GM19395 (cell line): ENCODE data around the gene PEX1.
"Not testable (repeated sequence)": the region's sequence is repeated elsewhere in the genome, so short reads cannot be mapped to it uniquely, and the experiment has no call there.

ENCODE experiments used
- ATAC-seq: cut with Tn5 transposase; IDR thresholded peaks from one replicate; pipeline ENCODE4 v1.9.1; 2021; ENCODE audit warnings: mild to moderate bottlenecking, moderate library complexity; ENCODE audit not compliant: unreplicated experiment

Gene PEX1

GRCh38 chr7:92506363-92506762 is 22.0 kb downstream of the PEX1 start:
- ATAC-seq, result no peak

GRCh38 chr7:92504563-92504962 is 23.8 kb downstream of the PEX1 start:
- ATAC-seq, result no peak

- ATAC-seq, result no peak
Measured at GRCh38 chr7:92503767-92504166, 24.6 kb downstream of the PEX1 start.

GRCh38 chr7:92498557-92498956 is 29.8 kb downstream of the PEX1 start:
- ATAC-seq, result no peak

- no peak for ATAC-seq
Measured at GRCh38 chr7:92496876-92497275, 31.4 kb downstream of the PEX1 start.

- ATAC-seq, result no peak
Measured at GRCh38 chr7:92489634-92490033, 38.7 kb downstream of the PEX1 start.

GRCh38 chr7:92487804-92488203 is 40.5 kb downstream of the PEX1 start:
- no peak for ATAC-seq

- no peak for ATAC-seq
Measured at GRCh38 chr7:92485974-92486373, 42.3 kb downstream of the PEX1 start.

- ATAC-seq, result no peak
Measured at GRCh38 chr7:92485267-92485892, 42.9 kb downstream of the PEX1 start.

GRCh38 chr7:92484226-92484625 is 44.1 kb downstream of the PEX1 start:
- ATAC-seq, result not testable (repeated sequence)

GRCh38 chr7:92483624-92484023 is 44.7 kb downstream of the PEX1 start:
- not testable (repeated sequence) for ATAC-seq

- ATAC-seq, result not testable (repeated sequence)
Measured at GRCh38 chr7:92479146-92479545, 49.2 kb downstream of the PEX1 start.

GRCh38 chr7:92478711-92479110 is 49.6 kb downstream of the PEX1 start:
- no peak for ATAC-seq

GRCh38 chr7:92478095-92478494 is 50.2 kb downstream of the PEX1 start:
- ATAC-seq, result no peak

GRCh38 chr7:92477681-92478080 is 50.6 kb downstream of the PEX1 start, which contains the start of gene ERVW-1:
TSS of gene ERVW-1 (minus strand) at chr7:92477946. CDS start at chr7:92470381, 7,565 bp downstream.
- not testable (repeated sequence) for ATAC-seq

- not testable (repeated sequence) for ATAC-seq
Measured at GRCh38 chr7:92475851-92476590, 52.3 kb downstream of the PEX1 start.

- ATAC-seq, result not testable (repeated sequence)
Measured at GRCh38 chr7:92475261-92475770, 53.0 kb downstream of the PEX1 start.

GRCh38 chr7:92473989-92474388 is 54.3 kb downstream of the PEX1 start:
- ATAC-seq, result not testable (repeated sequence)

GRCh38 chr7:92468589-92468988 is 59.7 kb downstream of the PEX1 start:
- not testable (repeated sequence) for ATAC-seq

GRCh38 chr7:92466682-92467081 is 61.6 kb downstream of the PEX1 start:
- ATAC-seq, result no peak

GRCh38 chr7:92464515-92464914 is 63.8 kb downstream of the PEX1 start:
- ATAC-seq, result no peak

GRCh38 chr7:92462560-92462959 is 65.8 kb downstream of the PEX1 start:
- no peak for ATAC-seq
